NCI-H446 treated with DMSO at 0.1 percent for 48 hours (cell line): ENCODE data around the gene SERHL2.
"Not testable (repeated sequence)": the region's sequence is repeated elsewhere in the genome, so short reads cannot be mapped to it uniquely, and the experiment has no call there.

Source experiments
- DNase-seq: peaks from one replicate; lab custom pipeline; 2025; lab: John Stamatoyannopoulos, UW

The SERHL2 gene

DNA sequence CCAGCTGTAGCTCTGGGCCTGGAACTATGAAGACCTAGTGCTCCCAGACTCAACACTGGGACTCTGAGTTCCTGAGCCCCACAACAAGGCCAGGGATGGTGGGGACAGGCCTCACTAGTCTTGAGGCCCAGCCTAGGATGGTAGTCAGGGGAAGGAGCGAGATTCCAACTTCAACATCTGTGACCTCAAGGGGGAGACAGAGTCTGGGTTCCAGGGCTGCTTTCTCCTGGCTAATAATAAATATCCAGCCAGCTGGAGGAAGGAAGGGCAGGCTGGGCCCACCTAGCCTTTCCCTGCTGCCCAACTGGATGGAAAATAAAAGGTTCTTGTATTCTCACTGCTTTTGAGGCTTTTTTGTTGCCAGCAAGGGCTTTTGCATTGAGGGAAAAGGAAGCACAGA is 20.3 kb downstream of the SERHL2 start:
- not testable (repeated sequence) for DNase-seq

GRCh38 chr22:42574468-42574867 is 20.7 kb downstream of the SERHL2 start:
- not testable (repeated sequence) for DNase-seq

GRCh38 chr22:42575996-42576574 is 22.3 kb downstream of the SERHL2 start:
- not testable (repeated sequence) for DNase-seq

GRCh38 chr22:42577141-42577540 is 23.4 kb downstream of the SERHL2 start:
- DNase-seq: not testable (repeated sequence)

DNA sequence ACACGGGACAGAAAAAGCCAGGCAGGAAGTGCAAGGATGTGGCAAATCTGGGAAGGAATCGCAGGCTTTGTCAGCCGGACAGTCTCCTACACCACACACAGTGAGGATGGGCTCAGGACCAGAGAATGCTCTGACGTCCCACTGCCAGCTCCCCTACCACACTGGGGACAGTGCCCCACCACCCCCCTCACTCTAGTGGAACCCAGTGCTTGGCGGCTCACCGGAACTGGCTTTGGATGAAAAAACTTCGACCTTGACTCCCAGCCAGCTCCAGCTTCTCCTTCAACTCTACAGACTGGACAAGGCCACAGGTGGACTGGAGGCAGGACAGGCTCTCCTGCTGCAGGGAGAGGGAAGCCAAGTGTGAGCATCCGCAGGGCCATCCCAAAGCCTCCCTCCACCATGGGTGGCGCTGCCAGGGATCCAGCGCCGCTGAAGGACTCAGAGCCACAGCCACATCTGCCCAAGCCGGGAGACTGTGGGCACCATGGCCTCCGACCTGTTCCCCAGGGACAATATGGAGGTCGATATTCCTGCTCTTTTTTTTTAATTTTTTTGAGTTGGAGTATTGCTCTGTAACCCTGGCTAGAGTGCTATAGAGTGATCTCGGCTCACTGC is 24.0 kb downstream of the SERHL2 start:
- DNase-seq: no peak

- not testable (repeated sequence) for DNase-seq
These were observed 26.3 kb downstream of the SERHL2 start for GRCh38 chr22:42580040-42580439.

DNA sequence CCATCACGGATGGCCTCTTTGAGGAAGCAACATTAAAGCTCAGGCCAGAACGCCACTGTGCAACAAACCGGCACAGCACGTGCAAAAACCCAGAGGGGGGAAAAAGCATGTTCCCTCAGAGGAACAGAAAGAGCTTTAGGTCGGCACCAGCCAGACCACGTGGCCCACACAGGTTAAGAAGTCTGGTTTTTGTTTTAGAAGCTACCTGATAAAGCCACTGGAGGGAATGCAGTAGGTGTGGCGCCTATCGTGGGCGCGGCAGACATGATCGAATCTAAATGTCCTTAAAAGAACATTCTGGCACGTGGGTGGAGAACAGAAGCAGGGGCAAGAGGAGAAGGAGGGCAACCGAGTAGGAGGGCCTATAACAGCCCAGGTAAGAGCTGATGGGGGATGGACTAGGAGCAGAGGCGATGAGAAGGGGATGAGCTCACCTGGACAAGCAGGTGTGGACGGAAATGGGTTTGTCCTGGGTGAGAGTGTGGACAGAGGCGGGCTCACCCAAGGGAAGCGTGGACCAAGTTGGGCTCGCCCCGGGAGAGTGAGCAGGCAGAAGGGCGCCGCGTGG is 27.5 kb downstream of the SERHL2 start:
- not testable (repeated sequence) for DNase-seq

- DNase-seq: peak; percentile 34
These were observed 28.3 kb downstream of the SERHL2 start for GRCh38 chr22:42581762-42582716.

GRCh38 chr22:42582987-42583386 is 29.2 kb downstream of the SERHL2 start:
- DNase-seq: no peak

GRCh38 chr22:42584364-42584940 is 30.7 kb downstream of the SERHL2 start:
- no peak for DNase-seq

DNA sequence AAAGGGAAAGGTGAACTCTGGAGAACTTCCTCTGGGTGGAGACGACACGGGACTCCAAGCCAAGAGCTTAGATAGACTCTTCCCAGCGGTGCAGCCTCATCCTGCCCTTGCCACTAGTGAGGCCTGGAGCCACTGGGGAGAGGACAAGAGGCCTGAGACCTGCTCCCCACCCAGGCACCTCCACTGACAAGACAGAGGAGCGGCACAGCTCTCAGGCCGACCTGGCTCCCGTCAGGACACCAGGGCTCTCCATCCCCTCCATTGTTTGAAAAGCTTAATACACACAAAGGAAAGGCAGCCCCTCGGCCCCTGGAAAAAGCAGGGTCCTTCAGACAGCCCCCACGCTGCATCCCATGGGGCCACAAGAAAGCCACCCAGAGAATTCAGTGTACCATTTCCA is 31.3 kb downstream of the SERHL2 start:
- DNase-seq: no peak

GRCh38 chr22:42586381-42586780 is 32.6 kb downstream of the SERHL2 start:
- no peak for DNase-seq

GRCh38 chr22:42587588-42588175 is 33.9 kb downstream of the SERHL2 start:
- no peak for DNase-seq

DNA sequence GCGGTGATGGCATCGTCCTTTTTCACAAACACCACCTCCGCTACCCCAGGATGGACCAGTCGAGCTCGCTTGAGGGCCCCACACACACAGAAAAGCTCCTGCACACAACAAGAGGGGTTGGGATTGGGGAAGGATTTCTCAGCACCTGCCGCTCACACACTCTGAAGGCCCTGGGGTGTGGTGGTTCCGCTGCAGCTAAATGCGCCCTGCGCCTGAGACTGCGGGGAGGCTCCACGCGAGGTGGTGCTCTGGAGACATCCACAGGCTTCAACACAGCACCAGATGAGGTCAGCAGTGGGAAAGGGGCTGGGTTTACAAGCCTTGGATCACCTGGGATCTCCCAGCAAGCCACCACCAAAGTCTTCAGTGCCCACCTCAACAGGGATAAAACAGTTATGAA is 38.2 kb downstream of the SERHL2 start:
- DNase-seq: no peak

- no peak for DNase-seq
These were observed 41.7 kb downstream of the SERHL2 start for GRCh38 chr22:42595434-42595833.

DNA sequence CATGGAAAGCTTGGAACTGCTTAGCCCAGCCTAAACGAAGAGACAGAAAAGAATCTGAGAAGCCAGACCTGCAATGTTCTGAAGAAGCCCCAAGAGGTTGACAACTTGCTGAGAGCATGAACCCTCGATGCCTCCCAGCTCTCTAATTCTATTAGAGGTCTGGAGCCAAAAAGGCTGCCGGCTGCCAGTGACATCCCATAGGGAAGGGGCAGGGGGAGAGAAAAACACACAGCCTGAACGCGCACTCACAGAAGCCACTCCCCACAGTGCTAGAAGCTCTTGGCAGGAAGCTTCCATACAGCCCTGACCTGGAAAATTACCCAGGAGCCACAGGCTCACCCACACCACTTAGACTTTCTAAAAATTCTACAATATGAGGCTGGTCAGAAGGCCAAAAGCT is 42.6 kb downstream of the SERHL2 start:
- no peak for DNase-seq

DNA sequence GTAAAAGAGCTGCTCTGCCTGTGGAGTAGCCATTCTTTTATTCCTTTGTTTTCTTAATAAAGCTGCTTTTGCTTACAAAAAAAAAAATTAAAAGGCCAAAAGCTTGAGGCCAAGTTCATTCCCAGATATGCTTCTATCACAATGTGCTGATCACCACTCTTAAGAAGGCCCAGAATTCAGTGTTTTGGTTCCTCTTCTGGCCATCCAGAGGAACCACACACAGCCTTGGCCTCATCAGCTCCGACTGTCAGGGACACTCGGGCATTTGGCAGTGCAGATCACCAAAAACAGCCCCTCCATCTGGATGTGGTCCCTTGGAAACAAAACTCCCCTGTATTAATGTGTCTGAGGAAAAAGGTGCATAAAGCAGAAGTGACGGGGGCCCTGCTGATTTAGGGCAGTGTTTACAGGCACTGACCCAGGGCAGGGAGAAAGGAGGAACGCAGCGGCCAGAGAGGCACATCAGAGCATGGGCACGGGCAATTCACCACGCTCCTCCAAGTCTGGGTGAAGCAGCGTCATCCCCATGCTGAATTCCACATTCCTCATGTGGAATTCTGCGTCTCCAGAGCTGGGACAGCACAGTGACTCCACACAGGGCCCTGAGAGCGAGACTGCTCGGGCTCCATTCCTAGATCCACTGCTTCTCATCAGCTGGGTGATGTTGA is 43.2 kb downstream of the SERHL2 start:
- DNase-seq: no peak

GRCh38 chr22:42601879-42602465 is 48.2 kb downstream of the SERHL2 start:
- no peak for DNase-seq

DNA sequence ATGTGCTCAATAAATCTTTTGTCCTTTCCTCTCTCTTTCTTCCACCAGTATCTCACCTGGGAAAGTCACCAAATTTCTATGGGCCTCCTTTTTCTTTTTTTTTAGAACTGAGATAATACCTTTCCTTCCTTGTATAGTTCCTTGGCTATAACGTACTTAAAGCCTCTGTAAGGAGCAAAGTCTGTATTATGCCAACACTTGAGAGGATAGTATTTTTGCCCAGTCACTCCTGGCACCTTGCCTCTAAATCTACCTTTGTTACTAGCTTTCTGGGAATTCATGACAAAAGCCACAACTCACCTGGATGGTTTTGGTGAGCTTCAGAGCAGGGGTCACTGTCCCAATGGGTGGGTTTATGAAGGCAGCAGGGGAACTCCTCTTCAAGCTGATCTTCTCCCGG is 48.7 kb downstream of the SERHL2 start:
- DNase-seq: no peak

- no peak for DNase-seq
These were observed 49.7 kb downstream of the SERHL2 start for GRCh38 chr22:42603427-42603826.

- no peak for DNase-seq
These were observed 50.6 kb downstream of the SERHL2 start for GRCh38 chr22:42604403-42604802.
